NCI-H82 treated with DMSO at 0.1 percent for 48 hours (cell line): ENCODE results near the gene PHYKPL.

Experiments used
- DNase-seq: peaks from one replicate; lab custom pipeline; 2025; ENCODE audit not compliant: unreplicated experiment; lab: John Stamatoyannopoulos, UW

Gene PHYKPL

DNA sequence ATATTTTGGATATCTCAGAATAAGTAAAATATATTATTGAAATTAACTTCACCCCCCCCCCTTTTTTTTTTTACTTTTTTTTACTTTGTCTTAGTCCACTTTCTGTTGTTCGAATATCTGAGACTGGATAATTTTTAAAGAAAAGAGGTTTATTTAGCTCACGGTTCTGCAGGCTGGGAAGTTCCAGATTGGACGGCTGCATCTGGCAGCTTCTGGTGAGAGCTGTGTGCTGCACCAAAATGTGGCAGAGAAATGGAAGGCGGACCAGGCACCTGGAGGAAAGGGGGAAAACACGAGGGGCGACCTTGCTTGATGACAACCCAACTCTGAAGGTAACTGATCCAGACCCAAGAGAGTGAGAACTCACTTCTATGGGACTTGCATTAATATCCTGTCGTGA lies 39.8 kb downstream of the PHYKPL start:
- DNase-seq: no peak

DNA sequence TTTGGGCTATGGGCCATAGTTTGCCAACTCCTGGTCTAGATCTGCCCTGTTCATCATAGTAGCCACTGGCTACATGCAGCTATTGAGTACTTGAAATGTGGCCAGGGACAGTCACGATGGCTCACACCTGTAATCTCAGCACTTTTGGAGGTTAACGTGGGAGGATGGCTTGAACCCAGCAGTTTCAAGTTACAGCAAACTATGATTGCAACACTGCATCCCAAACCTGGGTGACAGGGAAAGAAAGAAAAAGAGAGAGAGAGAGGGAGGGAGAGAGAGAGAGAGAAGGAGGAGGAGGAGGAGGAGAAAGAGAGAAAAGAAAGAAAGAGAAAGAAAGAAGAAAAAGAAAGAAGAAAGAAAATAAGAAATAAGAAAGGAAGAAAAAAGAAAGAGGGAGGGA lies 40.4 kb downstream of the PHYKPL start:
- no peak for DNase-seq

GRCh38 chr5:178191661-178192060 lies 40.9 kb downstream of the PHYKPL start:
- DNase-seq: no peak

GRCh38 chr5:178189433-178189832 lies 43.2 kb downstream of the PHYKPL start:
- DNase-seq: no peak

DNA sequence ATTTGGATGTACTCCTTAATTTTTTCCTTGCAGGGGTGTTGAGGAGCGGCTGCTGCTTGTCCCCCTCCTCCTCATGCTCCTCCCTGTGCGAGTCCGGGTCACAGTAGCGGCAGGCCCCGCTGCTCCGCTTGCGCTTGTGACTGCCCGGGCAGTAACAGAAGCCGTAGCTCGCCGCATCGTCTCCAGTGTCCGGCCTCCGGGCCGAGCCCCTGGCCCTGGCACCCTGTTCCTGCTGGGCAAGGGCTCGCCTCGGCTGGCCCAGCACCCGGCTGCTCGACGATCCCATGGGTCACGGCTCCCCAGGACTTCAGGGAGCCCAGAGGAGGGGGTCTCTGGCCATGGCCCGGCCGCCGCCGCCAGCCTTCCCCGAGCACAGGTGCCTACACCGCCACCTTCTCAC lies 45.6 kb downstream of the PHYKPL start, which contains the start of gene GMCL2:
Gene GMCL2, minus strand, starts transcription at position 358 of the 400 bp plus-strand sequence. Its CDS starts 72 bp downstream, at position 286.
- DNase-seq: no peak

DNA sequence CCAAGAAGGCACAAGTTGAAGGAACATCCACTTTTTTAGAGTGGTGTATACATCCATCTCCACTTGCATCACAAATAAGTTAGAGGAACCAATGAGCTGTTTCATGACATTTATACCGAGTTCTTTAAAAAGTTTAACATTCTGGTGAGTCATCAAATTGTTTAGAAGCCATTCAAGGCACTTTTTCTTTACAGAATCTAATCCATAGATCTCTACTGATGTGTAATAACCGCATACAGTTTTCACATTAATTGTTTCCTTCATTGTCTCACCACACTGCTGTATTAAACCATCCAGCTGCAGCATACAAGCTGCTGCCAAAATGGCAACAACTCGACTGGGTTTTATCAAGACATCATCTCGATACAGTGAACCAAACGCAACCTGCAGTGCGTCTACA lies 46.2 kb downstream of the PHYKPL start:
- no peak for DNase-seq

GRCh38 chr5:178182158-178182876 lies 50.3 kb downstream of the PHYKPL start:
- no peak for DNase-seq

- DNase-seq: no peak
Measured at GRCh38 chr5:178180141-178180863, 52.3 kb downstream of the PHYKPL start.

GRCh38 chr5:178177569-178177968 lies 55.0 kb downstream of the PHYKPL start:
- no peak for DNase-seq

- DNase-seq: no peak
Measured at GRCh38 chr5:178176791-178177190, 55.8 kb downstream of the PHYKPL start.

GRCh38 chr5:178174456-178174855 lies 58.1 kb downstream of the PHYKPL start:
- no peak for DNase-seq

DNA sequence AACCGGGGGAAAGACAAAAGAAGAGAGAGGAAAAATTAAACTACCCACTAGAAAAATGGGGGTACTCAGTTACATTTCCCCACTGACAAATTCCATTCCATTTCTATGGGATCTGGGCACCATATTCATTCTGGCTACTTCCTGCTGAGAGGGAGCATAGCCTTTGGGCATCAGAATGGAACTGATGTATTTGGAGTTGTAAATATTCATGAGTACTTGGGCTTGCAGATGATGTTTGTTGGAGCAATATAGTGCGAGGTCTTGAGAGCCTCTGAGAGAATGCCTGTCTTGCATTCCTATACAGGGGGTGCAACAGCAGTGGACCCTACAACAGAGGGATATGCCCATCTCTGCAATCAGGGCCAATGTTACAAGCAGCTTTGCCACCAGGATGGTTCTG lies 62.1 kb downstream of the PHYKPL start:
- DNase-seq: no peak

- no peak for DNase-seq
Measured at GRCh38 chr5:178165581-178165980, 67.0 kb downstream of the PHYKPL start.

- peak; percentile 76 for DNase-seq
Measured at GRCh38 chr5:178163772-178164735, 68.5 kb downstream of the PHYKPL start.

- peak; percentile 90 for DNase-seq
Measured at GRCh38 chr5:178162481-178162880, 70.1 kb downstream of the PHYKPL start.

DNA sequence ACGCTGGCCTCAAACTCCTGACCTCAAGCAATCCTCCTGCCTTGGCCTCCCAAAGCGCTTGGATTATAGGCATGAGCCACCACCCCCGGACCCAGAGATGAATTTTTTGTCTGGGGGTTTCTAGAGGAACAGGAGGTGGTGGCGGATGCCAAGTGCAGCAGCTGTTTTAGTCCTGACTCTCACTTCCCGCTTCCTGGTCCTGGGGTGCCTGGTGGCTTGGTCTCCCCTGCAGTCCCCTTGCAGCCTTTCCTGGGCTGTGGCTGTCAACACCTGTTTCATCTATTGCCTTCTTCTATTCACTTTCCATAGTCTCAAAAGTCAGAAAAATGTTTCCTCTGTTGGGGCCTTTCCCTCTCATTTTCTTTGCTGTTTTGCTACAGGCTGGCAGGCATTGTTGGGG lies 72.4 kb downstream of the PHYKPL start:
- no peak for DNase-seq
